H4 (cell line): ENCODE measurements around the gene TST. TPM values are rescaled to one million over a fixed set of nuclear protein-coding genes. Genes with fewer than 3 reads are reported as not detected.

Source experiments
- DNase-seq: peaks from one replicate; pipeline ENCODE4 v3.0.0-alpha.2; 2015; ENCODE audit warnings: low spot score
- total RNA-seq: library from RNA; depleted of rRNA; stranded (reverse); fragments of >200 nt; shearing (Covaris generic); gene quantifications from 2 replicates; pipeline ENCODE4 v1.2.3, GENCODE V29; 2014

TST gene
- total RNA-seq, 1 experiment from 2014 or later: 31.7 TPM

DNA sequence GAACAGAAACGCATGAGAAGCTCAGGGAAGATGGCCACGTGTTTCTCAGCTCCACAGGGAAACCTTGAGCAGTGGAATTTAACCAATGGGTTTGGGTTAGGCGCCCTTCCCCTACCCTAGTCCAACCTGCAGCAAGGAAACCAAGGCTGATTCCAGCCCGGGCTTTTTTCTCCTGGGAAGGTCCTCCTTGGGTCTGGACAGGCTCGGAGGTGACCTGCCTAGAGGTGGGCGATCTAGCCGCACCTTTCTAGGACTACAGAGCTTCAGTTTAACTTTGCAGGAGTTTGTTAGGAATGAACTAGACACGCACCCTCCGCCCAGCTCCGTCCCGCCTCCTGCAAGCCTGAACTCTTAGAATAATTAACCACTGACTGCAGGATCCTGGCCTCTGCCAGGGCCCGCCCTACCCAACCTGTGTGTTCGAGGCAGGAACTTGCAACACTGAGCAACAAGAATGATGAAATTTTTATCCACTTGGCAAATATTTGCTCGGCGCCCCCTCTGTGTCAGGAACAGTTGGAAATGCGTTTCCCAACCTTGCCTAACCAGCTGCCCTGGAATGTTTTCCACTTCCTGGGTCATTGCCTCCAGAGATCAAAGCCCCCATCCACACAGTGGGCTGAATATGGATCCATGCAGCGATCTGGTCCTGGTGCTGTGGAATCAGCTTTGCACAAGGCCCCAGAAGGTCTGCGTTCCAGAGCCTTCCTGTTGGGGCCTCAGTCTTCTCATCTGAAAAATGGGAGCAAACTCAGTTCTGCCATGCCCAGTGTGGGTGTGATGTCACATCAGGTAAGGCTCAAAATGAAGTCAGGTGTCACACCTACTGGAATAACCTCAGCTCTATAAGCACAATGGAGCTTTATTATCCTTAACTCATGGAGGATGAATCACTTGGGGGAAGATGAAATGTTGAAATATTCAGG is 13.6 kb upstream of the TST start:
- peak; percentile 45 for DNase-seq

GRCh38 chr22:37032134-37032534 is 12.9 kb upstream of the TST start:
- DNase-seq: no peak

DNA sequence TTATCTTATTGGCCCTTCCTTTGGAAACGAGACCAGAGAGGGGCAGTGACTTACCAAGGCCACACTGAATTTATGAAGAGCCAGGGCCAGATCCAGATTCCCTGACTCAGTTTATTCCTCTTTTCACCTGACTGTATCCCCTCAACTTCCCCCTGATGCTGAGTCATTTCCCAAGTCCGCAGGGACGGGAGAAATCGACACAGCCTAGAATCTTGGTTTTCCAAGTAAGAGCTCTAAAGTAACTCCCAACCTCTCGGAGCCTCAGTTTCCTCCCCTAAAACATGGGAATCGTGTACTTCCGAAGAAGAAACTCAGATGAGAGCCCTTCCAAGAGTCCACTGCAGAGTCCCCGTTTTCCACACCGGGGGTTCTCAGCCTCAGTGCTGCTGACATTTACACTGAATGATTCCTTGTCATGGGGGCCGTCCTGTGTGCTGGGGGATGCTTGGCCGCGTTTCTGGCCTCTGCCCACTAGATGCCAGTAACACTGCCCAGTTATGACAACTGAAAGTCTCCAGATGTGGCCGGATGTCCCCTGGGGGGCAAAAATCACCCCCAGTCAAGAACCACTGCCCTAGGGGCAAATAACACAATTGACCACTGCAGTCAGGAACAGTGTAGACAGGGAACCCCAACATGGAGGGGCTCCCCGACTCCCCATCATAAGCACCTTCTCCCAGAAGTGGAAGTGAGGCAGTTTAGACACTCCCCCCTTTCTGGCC is 11.5 kb upstream of the TST start:
- no peak for DNase-seq

DNA sequence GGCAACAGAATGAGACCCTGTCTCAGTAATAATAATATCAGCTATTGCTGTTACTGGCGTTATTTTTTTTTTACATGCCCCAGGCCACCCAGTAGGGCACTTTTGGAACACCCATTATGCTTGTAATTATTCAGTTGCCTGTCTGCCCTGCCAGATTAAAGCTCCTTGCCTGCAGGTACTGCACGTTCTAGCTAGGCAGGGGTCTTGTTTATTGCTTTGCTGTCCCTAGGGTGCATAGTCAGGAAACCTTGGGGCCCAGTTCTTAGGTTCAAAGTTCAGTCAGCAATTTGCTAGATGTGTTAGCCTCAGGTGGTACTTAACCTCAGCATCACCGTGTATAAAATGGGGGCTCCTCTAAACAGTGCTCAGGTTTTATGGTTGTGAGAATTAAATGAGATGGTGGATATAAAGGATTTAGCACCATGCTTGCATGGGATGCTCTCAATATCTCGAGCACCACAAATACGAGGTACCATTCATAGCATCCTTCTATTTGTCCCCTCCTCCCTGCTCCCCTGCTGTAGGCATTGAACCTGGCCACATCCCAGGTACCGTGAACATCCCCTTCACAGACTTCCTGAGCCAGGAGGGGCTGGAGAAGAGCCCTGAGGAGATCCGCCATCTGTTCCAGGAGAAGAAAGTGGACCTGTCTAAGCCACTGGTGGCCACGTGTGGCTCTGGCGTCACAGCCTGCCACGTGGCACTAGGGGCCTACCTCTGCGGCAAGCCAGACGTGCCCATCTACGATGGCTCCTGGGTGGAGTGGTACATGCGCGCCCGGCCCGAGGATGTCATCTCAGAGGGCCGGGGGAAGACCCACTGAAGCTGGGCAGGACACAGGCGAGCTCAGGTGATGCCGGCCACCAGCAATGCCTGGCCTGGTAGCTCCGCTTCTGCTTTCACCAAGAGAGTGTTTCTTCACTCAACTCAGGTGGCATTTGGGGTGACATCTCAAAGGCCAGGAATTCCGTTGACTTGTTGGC is 9.7 kb upstream of the TST start:
- no peak for DNase-seq

DNA sequence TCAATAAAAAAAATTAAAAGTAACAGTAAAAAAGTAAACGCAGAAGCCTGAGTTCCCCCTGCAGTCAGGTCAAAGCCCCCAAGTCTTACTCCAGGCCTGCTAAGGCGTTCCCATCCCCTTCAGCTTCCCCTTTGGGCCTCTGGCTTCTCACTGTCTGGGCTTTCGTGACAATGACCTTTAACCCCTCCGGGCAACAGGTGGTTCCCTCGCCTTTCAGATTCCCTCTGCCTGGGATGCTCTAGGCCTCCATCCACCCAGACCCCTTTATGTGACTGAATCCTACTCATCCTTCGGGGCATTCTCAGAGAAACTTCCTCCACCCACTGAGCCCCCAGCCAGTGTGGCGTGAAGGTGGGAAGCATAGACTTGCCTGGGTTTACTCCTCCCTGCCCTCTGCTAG is 8.3 kb upstream of the TST start:
- DNase-seq: no peak

- no peak for DNase-seq
Observed at GRCh38 chr22:37026325-37026724, 7.1 kb upstream of the TST start.

DNA sequence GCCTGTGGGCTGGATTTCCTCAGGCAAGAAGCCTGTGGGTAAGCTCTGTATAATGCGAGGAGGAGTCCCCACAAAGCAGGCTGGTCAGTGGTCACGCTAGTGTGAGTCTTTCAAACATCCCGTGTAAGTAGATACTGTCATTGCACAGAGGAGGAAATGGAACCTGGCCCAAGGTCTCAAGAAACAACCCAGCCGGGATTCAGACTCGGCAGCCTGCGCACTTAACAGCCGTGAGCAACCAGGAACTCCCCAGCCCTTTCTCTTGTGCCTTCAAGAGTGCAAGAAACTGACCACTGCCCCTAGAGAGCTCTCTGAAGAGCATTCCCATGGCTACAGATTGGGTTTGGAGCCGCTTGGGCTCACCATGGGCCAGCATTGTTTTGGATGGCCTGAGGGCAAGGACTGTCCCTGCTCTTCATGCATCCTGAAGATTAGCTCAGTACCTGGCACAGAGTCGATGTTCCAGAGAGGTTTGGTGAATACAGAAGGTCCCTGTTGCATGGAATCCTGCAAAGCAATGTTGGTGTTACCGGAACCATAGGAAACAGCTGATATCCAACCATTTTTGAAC is 6.3 kb upstream of the TST start:
- DNase-seq: no peak

- DNase-seq: no peak
Observed at GRCh38 chr22:37024339-37025157, 5.3 kb upstream of the TST start.

GRCh38 chr22:37023743-37024338 is 4.6 kb upstream of the TST start:
- DNase-seq: no peak

GRCh38 chr22:37022483-37023337 is 3.5 kb upstream of the TST start:
- DNase-seq: no peak

DNA sequence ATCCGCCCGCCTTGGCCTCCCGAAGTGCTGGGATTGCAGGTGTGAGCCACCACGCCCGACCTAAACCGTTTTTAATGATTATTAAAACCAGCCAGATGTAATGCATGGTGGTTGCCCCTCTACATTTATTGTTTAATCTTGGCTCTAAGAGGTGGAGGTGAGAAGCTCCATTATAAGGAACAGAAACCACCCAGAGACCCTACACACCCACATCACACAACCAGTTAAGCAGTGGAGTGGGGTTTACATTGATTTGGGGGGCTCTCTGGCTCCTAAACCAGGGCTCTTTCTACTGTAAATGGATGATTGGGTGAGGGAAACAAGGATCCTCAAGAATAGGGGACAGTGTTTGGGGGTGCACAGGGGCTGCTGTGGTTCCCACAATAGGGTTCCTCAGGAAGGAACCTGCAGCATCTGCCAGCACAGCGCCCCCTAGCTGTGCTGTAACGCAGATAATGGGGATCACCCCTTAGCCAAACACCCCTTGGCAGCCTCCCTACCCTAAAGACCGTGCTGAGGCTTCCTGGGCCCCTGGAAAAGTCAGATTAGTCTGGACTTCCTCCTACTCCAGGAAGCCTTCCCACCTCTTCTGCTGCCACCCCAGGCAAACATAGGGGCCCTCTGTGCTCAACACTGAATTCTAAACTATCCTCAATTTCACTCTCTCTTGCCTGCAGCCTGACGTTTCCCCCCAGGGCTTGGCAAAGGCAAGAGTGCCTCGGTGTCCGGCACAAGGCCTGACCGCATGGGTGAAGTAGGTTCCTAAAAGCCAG is 2.6 kb upstream of the TST start:
- DNase-seq: no peak

DNA sequence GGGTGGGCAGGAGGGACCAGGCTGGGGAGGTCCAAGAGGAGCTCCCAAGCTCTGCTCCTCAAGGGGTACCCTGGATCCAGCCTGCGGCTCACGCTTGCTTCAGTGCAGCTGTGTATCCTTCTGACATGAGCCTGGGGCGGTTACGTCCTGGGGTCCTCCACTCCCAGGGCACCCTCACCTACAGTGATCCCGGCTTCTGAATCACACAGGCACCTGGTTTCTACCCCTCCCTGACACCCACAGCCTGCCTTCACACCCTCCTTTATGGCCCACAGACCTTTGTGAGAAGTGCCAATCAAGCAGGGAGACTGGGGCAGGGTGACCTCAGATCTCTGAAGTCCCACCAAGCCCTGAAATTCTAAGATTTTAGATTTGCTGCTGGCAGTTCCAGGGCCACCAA is 1.8 kb upstream of the TST start:
- no peak for DNase-seq

DNA sequence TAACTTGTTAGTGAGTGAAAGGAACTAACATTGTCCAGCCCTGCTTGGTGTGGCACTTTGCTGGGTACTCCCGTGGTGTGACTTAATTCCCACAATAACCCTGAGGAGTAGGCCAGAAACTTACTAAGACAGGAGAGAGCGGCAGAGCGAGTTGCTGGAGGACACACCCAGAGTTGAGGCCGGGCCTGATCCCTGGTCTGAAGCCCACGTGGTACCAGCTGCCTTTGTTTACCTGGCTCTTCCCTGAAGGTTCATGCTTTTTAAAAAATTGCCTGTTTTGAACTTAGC is 889 bp upstream of the TST start:
- DNase-seq: peak; percentile 17

- no peak for DNase-seq
Observed at GRCh38 chr22:37018815-37019308, 385 bp downstream of the TST start.

GRCh38 chr22:37018086-37018814 is 997 bp downstream of the TST start:
- no peak for DNase-seq

DNA sequence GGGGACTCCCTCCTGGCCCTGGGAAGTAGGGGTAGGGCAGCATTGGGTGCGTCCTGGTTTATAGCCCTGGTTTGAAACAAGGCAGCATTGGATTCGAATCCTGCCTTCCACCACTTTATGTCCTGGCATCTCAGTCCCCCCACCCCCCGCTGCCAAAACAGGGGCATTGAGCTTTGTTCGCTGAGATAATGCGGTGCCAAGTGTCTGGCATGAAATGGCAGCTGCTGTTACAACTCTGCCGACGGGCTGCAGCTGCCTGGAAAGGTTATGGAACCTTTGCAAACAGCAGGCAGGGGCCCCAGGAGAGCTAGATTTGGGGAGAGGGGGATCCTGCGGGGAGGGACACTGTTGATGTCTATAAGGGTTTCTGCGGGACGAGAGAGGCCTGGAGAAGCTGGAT is 1.9 kb downstream of the TST start:
- DNase-seq: no peak

- peak; percentile 19 for DNase-seq
Observed at GRCh38 chr22:37016134-37016910, 2.9 kb downstream of the TST start.
